Frontal cortex (tissue), 4 donors: ENCODE measurements around the gene SPG11. TPM values are rescaled to one million over a fixed set of nuclear protein-coding genes. Genes with fewer than 3 reads are reported as not detected.
"Not testable (repeated sequence)": the region's sequence is repeated elsewhere in the genome, so short reads cannot be mapped to it uniquely, and the experiment has no call there.

ENCODE experiments used
- DNase-seq, 2 donors: peaks; one replicate each; pipeline ENCODE4 v3.0.0; 2012; ENCODE audit warnings: low spot score in 2 of 2
- FAIRE-seq: peaks from 2 replicates; lab custom pipeline; 2012; peaks lifted over from hg19 to GRCh38; lab: Jason Lieb, UNC
- total RNA-seq: library from RNA; depleted of rRNA; stranded (reverse); fragments of >200 nt; gene quantifications from one replicate; pipeline ENCODE4 v1.2.3, GENCODE V29; 2014
- donor health status: control.
- donor health status: control.
- donor health status: control.

SPG11 gene
- total RNA-seq = 73.0 TPM

- peak; percentile 19 for FAIRE-seq
These were observed at the start of gene SPG11 for GRCh38 chr15:44663410-44664308. Gene SPG11, minus strand, starts transcription at chr15:44663662. Its CDS starts 15 bp downstream, at chr15:44663647.

GRCh38 chr15:44712346-44713005 is 49.0 kb upstream of the SPG11 start:
- FAIRE-seq (no peak), DNase-seq (no peak)

More at GRCh38 chr15:44663410-44664308, at the start of gene SPG11:
- DNase-seq = peak; percentile 80 to 88

DNA sequence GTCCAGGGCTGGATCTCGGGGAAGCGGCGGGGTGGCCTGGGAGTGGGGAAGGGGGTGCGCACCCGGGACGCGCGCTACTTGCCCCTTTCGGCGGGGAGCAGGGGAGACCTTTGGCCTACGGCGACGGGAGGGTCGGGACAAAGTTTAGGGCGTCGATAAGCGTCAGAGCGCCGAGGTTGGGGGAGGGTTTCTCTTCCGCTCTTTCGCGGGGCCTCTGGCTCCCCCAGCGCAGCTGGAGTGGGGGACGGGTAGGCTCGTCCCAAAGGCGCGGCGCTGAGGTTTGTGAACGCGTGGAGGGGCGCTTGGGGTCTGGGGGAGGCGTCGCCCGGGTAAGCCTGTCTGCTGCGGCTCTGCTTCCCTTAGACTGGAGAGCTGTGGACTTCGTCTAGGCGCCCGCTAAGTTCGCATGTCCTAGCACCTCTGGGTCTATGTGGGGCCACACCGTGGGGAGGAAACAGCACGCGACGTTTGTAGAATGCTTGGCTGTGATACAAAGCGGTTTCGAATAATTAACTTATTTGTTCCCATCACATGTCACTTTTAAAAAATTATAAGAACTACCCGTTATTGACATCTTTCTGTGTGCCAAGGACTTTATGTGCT is 48.4 kb upstream of the SPG11 start:
- no peak for FAIRE-seq
- DNase-seq = no peak

DNA sequence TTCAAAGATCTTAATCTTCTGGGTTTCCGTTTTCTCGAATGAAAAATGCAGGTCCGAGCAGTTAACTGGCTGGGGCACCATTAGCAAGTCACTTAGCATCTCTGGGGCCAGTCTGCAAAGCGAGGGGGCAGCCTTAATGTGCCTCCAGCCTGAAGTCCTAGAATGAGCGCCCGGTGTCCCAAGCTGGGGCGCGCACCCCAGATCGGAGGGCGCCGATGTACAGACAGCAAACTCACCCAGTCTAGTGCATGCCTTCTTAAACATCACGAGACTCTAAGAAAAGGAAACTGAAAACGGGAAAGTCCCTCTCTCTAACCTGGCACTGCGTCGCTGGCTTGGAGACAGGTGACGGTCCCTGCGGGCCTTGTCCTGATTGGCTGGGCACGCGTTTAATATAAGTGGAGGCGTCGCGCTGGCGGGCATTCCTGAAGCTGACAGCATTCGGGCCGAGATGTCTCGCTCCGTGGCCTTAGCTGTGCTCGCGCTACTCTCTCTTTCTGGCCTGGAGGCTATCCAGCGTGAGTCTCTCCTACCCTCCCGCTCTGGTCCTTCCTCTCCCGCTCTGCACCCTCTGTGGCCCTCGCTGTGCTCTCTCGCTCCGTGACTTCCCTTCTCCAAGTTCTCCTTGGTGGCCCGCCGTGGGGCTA is 47.8 kb upstream of the SPG11 start, which contains the start of the genes B2M and PATL2:
TSS of gene B2M (plus strand) at position 422 of the 647 bp plus-strand sequence. CDS start at position 452, 30 bp downstream.
TSS of gene PATL2 (minus strand) at position 228 of the 647 bp plus-strand sequence. CDS start 34,833 bp downstream, outside the sequence.
- DNase-seq = peak; percentile 77 to 90
- FAIRE-seq = no peak

GRCh38 chr15:44710236-44711095 is 47.0 kb upstream of the SPG11 start:
- DNase-seq (no peak), FAIRE-seq (no peak)

GRCh38 chr15:44706946-44707636 is 43.6 kb upstream of the SPG11 start:
- no peak for FAIRE-seq

GRCh38 chr15:44706401-44706800 is 42.9 kb upstream of the SPG11 start:
- FAIRE-seq (no peak), DNase-seq (no peak)

More at GRCh38 chr15:44706946-44707636, 43.6 kb upstream of the SPG11 start:
- DNase-seq = no peak

DNA sequence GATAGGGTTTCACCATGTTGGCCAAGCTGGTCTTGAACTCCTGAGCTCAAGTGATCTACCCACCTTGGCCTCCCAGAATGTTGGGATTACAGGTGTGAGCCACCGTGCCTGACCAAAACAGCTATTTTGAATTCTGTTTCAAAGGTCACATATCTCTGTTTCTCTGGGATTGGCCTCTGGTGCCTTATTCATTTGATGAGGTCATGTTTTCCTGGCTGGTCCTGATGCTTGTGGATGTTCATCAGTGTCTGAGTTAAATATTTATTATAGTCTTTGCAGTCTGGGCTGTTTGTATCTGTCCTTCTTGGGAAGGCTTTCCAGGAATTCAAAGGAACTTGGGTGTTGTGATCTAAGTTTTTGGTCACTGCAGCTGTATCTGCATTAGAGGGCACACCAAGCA is 42.5 kb upstream of the SPG11 start:
- FAIRE-seq = no peak
- DNase-seq = no peak

GRCh38 chr15:44700676-44701075 is 37.2 kb upstream of the SPG11 start:
- FAIRE-seq, DNase-seq: not testable (repeated sequence)

GRCh38 chr15:44698641-44699040 is 35.2 kb upstream of the SPG11 start:
- FAIRE-seq = no peak
- DNase-seq = no peak

DNA sequence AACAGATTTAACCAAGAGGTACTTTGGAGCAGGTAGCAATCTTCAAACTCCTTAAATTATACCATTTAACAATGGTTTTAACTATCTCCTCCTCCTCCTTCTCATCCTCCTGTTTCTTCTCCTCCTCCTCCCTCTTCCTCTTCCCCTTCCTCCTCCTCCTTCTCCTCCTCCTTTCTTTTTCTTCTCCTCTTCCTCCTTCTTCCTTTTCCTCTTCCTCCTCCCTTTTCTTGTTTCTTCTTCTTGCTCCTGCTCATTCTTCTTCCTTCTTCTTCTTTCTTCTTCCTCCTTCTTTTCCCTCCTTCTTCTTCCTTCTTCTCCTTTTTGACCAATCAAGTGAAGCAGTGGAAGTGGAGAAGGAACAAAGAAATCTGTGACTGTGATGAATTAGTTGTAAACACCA is 33.6 kb upstream of the SPG11 start:
- FAIRE-seq = no peak
- no peak for DNase-seq

DNA sequence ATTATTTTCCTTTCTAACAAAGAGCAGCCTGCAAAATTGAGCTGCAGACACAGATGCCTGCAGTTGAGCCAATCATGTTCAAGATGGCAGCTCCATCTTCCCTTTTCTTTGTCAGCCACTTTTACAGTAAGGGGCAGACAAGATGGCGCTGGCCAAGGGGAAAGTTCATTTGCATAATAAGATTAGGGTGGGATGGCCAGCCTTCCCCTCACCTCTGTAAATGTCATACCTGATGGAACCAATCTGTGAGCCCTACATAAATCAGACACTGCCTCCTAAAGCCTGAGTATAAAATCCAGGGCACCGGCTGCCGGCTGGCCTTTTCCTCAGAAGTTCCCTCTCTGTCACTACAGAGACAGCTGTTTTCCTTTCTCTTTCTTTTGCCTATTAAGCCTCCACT is 31.8 kb upstream of the SPG11 start:
- FAIRE-seq = no peak

GRCh38 chr15:44694416-44694815 is 31.0 kb upstream of the SPG11 start:
- no peak for FAIRE-seq
- no peak for DNase-seq

More for the DNA sequence above, 31.8 kb upstream of the SPG11 start:
- DNase-seq = no peak

DNA sequence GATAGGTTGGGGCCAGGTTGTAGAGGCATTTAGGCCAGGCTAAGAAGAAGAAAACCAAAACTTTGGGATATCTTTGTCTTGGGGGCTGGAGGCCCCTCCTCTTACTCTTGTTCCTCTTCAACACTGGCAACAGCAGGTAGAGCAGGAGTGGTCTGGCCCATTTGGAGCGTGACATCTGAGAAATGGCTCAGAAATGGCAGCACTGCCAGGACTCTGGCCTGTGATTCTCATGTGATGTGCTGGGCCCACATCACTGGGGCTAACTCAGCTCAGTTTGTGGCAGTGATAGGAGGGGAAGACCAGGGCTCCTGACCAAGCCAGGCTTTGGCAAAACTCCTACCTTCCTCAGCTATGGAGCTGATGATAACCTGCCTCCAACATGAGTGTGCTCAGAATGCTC is 29.2 kb upstream of the SPG11 start:
- FAIRE-seq (no peak), DNase-seq (no peak)

GRCh38 chr15:44690245-44690644 is 26.8 kb upstream of the SPG11 start:
- not testable (repeated sequence) for FAIRE-seq

GRCh38 chr15:44689318-44689717 is 25.9 kb upstream of the SPG11 start:
- FAIRE-seq, DNase-seq: not testable (repeated sequence)

More at GRCh38 chr15:44690245-44690644, 26.8 kb upstream of the SPG11 start:
- not testable (repeated sequence) for DNase-seq

GRCh38 chr15:44682809-44683682 is 19.6 kb upstream of the SPG11 start:
- not testable (repeated sequence) for FAIRE-seq, DNase-seq
